Measurements from ENCODE around the gene TSPAN11.
"Not testable (repeated sequence)": the region's sequence is repeated elsewhere in the genome, so short reads cannot be mapped to it uniquely, and the experiment has no call there.

Gene TSPAN11

GRCh38 chr12:30926243-30927221 lies at the start of gene TSPAN11:
Gene TSPAN11 (plus strand): TSS chr12:30926748. CDS start chr12:30953992, 27,244 bp downstream.
- FAIRE-seq: no peak

GRCh38 chr12:30877105-30877875 lies 49.3 kb upstream of the TSPAN11 start:
- no peak for TF ChIP-seq POLR2A (IDR thresholded peaks at IDR 0.05; ENCODE audit: low read depth, low read length)
- DNase-seq (ENCODE audit: insufficient read length, low spot score) (no peak), FAIRE-seq (no peak)

More at GRCh38 chr12:30926243-30927221, at the start of gene TSPAN11:
- no peak for DNase-seq (ENCODE audit: insufficient read length, low spot score)
- TF ChIP-seq POLR2A (IDR thresholded peaks at IDR 0.05; ENCODE audit: low read depth, low read length): no peak

GRCh38 chr12:30878024-30878423 lies 48.5 kb upstream of the TSPAN11 start:
- TF ChIP-seq POLR2A (IDR thresholded peaks at IDR 0.05; ENCODE audit: low read depth, low read length): no peak
- no peak for DNase-seq (ENCODE audit: insufficient read length, low spot score)
- FAIRE-seq: no peak

- FAIRE-seq (no peak), DNase-seq (ENCODE audit: insufficient read length, low spot score) (no peak)
- no peak for TF ChIP-seq POLR2A (IDR thresholded peaks at IDR 0.05; ENCODE audit: low read depth, low read length)
Observed at GRCh38 chr12:30880061-30880460, 46.5 kb upstream of the TSPAN11 start.

GRCh38 chr12:30880813-30881212 lies 45.7 kb upstream of the TSPAN11 start:
- no peak for TF ChIP-seq POLR2A (IDR thresholded peaks at IDR 0.05; ENCODE audit: low read depth, low read length)
- no peak for DNase-seq (ENCODE audit: insufficient read length, low spot score)
- no peak for FAIRE-seq

GRCh38 chr12:30882706-30883105 lies 43.8 kb upstream of the TSPAN11 start:
- TF ChIP-seq POLR2A (IDR thresholded peaks at IDR 0.05; ENCODE audit: low read depth, low read length): no peak
- DNase-seq (ENCODE audit: insufficient read length, low spot score): no peak
- no peak for FAIRE-seq

GRCh38 chr12:30884799-30885198 lies 41.7 kb upstream of the TSPAN11 start:
- no peak for DNase-seq (ENCODE audit: insufficient read length, low spot score)
- no peak for TF ChIP-seq POLR2A (IDR thresholded peaks at IDR 0.05; ENCODE audit: low read depth, low read length)
- FAIRE-seq: no peak

GRCh38 chr12:30885321-30885720 lies 41.2 kb upstream of the TSPAN11 start:
- DNase-seq (ENCODE audit: insufficient read length, low spot score): no peak
- no peak for FAIRE-seq
- no peak for TF ChIP-seq POLR2A (IDR thresholded peaks at IDR 0.05; ENCODE audit: low read depth, low read length)

- FAIRE-seq: no peak
- no peak for TF ChIP-seq POLR2A (IDR thresholded peaks at IDR 0.05; ENCODE audit: low read depth, low read length)
- DNase-seq (ENCODE audit: insufficient read length, low spot score): no peak
Observed at GRCh38 chr12:30887226-30887625, 39.3 kb upstream of the TSPAN11 start.

- FAIRE-seq (no peak), DNase-seq (ENCODE audit: insufficient read length, low spot score) (no peak)
- TF ChIP-seq POLR2A (IDR thresholded peaks at IDR 0.05; ENCODE audit: low read depth, low read length): no peak
Observed at GRCh38 chr12:30888241-30888640, 38.3 kb upstream of the TSPAN11 start.

GRCh38 chr12:30894531-30894930 lies 32.0 kb upstream of the TSPAN11 start:
- DNase-seq (ENCODE audit: insufficient read length, low spot score): not testable (repeated sequence)

GRCh38 chr12:30896461-30896860 lies 30.1 kb upstream of the TSPAN11 start:
- FAIRE-seq (no peak), DNase-seq (ENCODE audit: insufficient read length, low spot score) (no peak)
- TF ChIP-seq POLR2A (IDR thresholded peaks at IDR 0.05; ENCODE audit: low read depth, low read length): no peak

More at GRCh38 chr12:30894531-30894930, 32.0 kb upstream of the TSPAN11 start:
- FAIRE-seq: not testable (repeated sequence)

- no peak for TF ChIP-seq POLR2A (IDR thresholded peaks at IDR 0.05; ENCODE audit: low read depth, low read length)
- DNase-seq (ENCODE audit: insufficient read length, low spot score) (no peak), FAIRE-seq (no peak)
Observed at GRCh38 chr12:30898846-30899245, 27.7 kb upstream of the TSPAN11 start.

- DNase-seq (ENCODE audit: insufficient read length, low spot score): no peak
- no peak for FAIRE-seq
- TF ChIP-seq POLR2A (IDR thresholded peaks at IDR 0.05; ENCODE audit: low read depth, low read length): no peak
Observed at GRCh38 chr12:30900351-30900750, 26.2 kb upstream of the TSPAN11 start.
